Endodermal cell (in vitro differentiated cells): ENCODE data around the gene INO80C. TPM values are rescaled to one million over a fixed set of nuclear protein-coding genes. Genes with fewer than 3 reads are reported as not detected.

Experiments
- DNase-seq: peaks from one replicate; pipeline ENCODE4 v3.0.0-alpha.2; 2017
- H3K27ac ChIP-seq: 2 replicates; pipeline ENCODE4 v1.5.1; 2013; ENCODE audit warnings: mild to moderate bottlenecking, low read depth, low read length, moderate library complexity
- H3K27me3 ChIP-seq: 2 replicates; pipeline ENCODE4 v1.6.1; 2013; ENCODE audit warnings: mild to moderate bottlenecking, low read length, moderate library complexity; ENCODE audit not compliant: insufficient read depth, control insufficient read depth, poor library complexity, severe bottlenecking
- H3K36me3 ChIP-seq: 2 replicates; pipeline ENCODE4 v1.7.0; 2013; ENCODE audit warnings: mild to moderate bottlenecking, low read length, moderate library complexity; ENCODE audit not compliant: control insufficient read depth, insufficient read depth
- H3K4me1 ChIP-seq: one replicate; pipeline ENCODE4 v1.7.0; 2013; ENCODE audit warnings: low read length; ENCODE audit not compliant: control insufficient read depth, insufficient read depth
- H3K4me3 ChIP-seq: 2 replicates; pipeline ENCODE4 v1.5.1; 2013; ENCODE audit warnings: mild to moderate bottlenecking, low read length, moderate library complexity
- H3K9ac ChIP-seq: 2 replicates; pipeline ENCODE4 v1.6.1; 2013; ENCODE audit warnings: mild to moderate bottlenecking, low read length, moderate library complexity; ENCODE audit not compliant: poor library complexity, severe bottlenecking; ENCODE audit errors: extremely low read depth
- H3K9me3 ChIP-seq: 2 replicates; pipeline ENCODE4 v1.6.1; 2013; ENCODE audit warnings: mild to moderate bottlenecking, low read length, moderate library complexity; ENCODE audit not compliant: control insufficient read depth
- H3K27ac Mint-ChIP-seq: 2 replicates; pipeline ENCODE4 v1.8.0; 2020; ENCODE audit warnings: mixed read lengths
- H3K27me3 Mint-ChIP-seq: 2 replicates; pipeline ENCODE4 v1.8.0; 2021; ENCODE audit warnings: mild to moderate bottlenecking, mixed read lengths; ENCODE audit not compliant: insufficient read depth
- H3K36me3 Mint-ChIP-seq: 2 replicates; pipeline ENCODE4 v1.8.0; 2020; ENCODE audit warnings: low read depth, mixed read lengths
- H3K4me1 Mint-ChIP-seq: 2 replicates; pipeline ENCODE4 v1.8.0; 2020; ENCODE audit warnings: mixed read lengths
- H3K4me3 Mint-ChIP-seq: 2 replicates; pipeline ENCODE4 v1.8.0; 2020; ENCODE audit warnings: mild to moderate bottlenecking, moderate library complexity, mixed read lengths
- H3K9me3 Mint-ChIP-seq: 2 replicates; pipeline ENCODE4 v1.8.0; 2020; ENCODE audit warnings: mild to moderate bottlenecking, mixed read lengths
- WGBS, 2 experiments: methylation state at CpG; one replicate each; pipeline versions ENCODE4 v1.1.5 to v1.1.7; 2013; ENCODE audit warnings: missing lambda C conversion rate in 2 of 2, mixed read lengths in 1 of 2; ENCODE audit not compliant: insufficient coverage in 1 of 2, insufficient read length in 1 of 2; 5-methylcytosine and 5-hydroxymethylcytosine counted together
- total RNA-seq, 2 donors: library from RNA; stranded (reverse); fragmentation: NEBNext Ultra II Directional in 1 of 2; extraction: Animal tissue kit (Norgen Biotek cat#: 25700) in 1 of 2; gene quantifications; 2 replicates in 1 of 2; 3 replicates in 1 of 2; pipeline ENCODE4 v1.2.1, GENCODE V29; 2021
- TF ChIP-seq, protein P1 (sequence below): fragments of 200-600 bp; sonication (generic); conservative IDR thresholded peaks from 2 replicates; pipeline ENCODE4 v1.5.0; 2021; ENCODE audit warnings: antibody characterized with exemption, mild to moderate bottlenecking

INO80C gene
- total RNA-seq, 2 donors from 2014 or later, result 31.1 to 31.9 TPM

DNA sequence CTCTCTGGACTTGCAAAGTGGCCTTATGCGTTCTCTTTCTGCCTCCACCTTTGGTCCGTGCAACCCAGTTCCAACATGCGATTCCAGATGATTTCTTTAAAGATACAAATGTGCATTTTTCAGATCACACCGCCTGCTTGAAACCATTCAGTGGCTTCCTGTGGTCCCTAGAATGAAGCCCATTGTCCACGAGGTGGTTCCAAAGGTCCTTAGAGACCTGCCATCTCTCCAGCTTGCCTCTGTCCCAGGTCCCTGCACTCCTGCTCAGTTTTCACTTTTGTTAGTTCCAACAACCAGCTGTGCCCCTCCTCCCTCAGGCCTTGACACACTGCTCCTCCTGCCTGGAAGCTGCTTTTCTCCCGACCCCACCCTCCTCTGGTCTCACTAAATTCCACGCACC, 3.6 kb upstream of the INO80C start:
- Mint-ChIP-seq H3K9me3 (no peaks in the 10 kb centered on the region), H3K36me3 (no peaks in the 10 kb centered on the region), H3K4me3 (no peak overlapping the region), H3K4me1 (peaks cover 10% of the 10 kb centered on the region), H3K27me3 (no peaks in the 10 kb centered on the region), H3K27ac (no peak overlapping the region)
- Histone ChIP-seq H3K4me1 (peaks cover 5% of the 10 kb centered on the region), H3K4me3 (no peak overlapping the region), H3K9ac (no peak overlapping the region), H3K36me3 (no peaks in the 10 kb centered on the region), H3K27ac (no peak overlapping the region), H3K27me3 (no peaks in the 10 kb centered on the region), H3K9me3 (no peaks in the 10 kb centered on the region)
- 88 to 91% methylated on average over 7 of the region's 7 CpGs for WGBS, 2 experiments
- DNase-seq, result peak; percentile 38
- TF ChIP-seq, protein P1, sequence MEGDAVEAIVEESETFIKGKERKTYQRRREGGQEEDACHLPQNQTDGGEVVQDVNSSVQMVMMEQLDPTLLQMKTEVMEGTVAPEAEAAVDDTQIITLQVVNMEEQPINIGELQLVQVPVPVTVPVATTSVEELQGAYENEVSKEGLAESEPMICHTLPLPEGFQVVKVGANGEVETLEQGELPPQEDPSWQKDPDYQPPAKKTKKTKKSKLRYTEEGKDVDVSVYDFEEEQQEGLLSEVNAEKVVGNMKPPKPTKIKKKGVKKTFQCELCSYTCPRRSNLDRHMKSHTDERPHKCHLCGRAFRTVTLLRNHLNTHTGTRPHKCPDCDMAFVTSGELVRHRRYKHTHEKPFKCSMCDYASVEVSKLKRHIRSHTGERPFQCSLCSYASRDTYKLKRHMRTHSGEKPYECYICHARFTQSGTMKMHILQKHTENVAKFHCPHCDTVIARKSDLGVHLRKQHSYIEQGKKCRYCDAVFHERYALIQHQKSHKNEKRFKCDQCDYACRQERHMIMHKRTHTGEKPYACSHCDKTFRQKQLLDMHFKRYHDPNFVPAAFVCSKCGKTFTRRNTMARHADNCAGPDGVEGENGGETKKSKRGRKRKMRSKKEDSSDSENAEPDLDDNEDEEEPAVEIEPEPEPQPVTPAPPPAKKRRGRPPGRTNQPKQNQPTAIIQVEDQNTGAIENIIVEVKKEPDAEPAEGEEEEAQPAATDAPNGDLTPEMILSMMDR, result no peak

DNA sequence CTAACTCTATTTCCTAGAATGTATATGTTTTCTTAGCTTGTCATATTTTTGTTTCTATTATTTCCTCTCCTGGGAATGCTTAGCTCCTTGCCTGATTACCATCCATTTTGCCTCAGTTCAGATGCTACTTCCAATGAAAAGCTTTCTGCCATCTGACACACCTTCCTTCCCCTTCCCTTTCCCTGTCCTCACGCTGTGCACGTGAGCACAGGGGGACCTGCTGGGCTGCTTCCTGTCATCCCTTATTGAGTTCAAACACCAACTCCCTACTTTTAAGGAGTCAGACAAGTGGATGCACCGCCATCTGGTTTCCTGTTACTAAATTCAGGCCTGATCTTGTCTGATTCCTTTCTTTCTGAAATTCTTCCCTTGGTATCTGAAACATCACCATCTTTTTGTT, 2.4 kb upstream of the INO80C start:
- Histone ChIP-seq H3K4me3 (no peak overlapping the region), H3K27ac (no peak overlapping the region), H3K9ac (no peak overlapping the region), H3K36me3 (no peaks in the 10 kb centered on the region), H3K4me1 (peaks cover 6% of the 10 kb centered on the region), H3K9me3 (no peaks in the 10 kb centered on the region), H3K27me3 (no peaks in the 10 kb centered on the region)
- H3K9me3 Mint-ChIP-seq, result no peaks in the 10 kb centered on the region
- TF ChIP-seq, protein P1, result no peak
- no peaks in the 10 kb centered on the region for H3K27me3 Mint-ChIP-seq
- H3K4me3 Mint-ChIP-seq, result no peak overlapping the region
- no peak overlapping the region for H3K27ac Mint-ChIP-seq
- H3K36me3 Mint-ChIP-seq, result no peaks in the 10 kb centered on the region
- WGBS, 2 experiments, result 71 to 87% methylated on average over 3 of the region's 3 CpGs
- H3K4me1 Mint-ChIP-seq, result peaks cover 10% of the 10 kb centered on the region
- DNase-seq, result peak; percentile 38

DNA sequence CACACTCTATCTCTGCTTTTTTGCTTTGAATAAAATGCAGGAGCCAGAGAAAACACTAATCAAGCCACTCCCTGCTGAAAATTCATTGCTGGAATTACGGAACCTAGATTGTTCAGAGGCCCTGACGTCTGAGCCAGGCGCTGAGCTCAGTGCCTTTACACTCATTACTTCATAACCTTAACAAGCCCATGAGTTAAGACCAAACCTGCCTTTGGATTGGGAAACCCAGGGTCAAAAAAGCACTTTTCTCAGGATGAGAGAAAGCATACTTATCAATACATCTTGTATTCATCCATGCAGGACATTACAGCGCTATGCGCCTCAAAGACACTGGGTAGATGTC, 762 bp downstream of the INO80C start:
- peak overlapping the region; percentile 85 for H3K4me3 Mint-ChIP-seq
- Histone ChIP-seq H3K27ac (peak overlapping the region; percentile 77), H3K36me3 (no peaks in the 10 kb centered on the region), H3K4me1 (peaks cover 6% of the 10 kb centered on the region), H3K9ac (peak overlapping the region; percentile 84), H3K9me3 (no peaks in the 10 kb centered on the region), H3K4me3 (peak overlapping the region; percentile 94), H3K27me3 (no peaks in the 10 kb centered on the region)
- no peaks in the 10 kb centered on the region for H3K36me3 Mint-ChIP-seq
- no peaks in the 10 kb centered on the region for H3K27me3 Mint-ChIP-seq
- peak overlapping the region; percentile 99 for H3K27ac Mint-ChIP-seq
- H3K4me1 Mint-ChIP-seq, result peaks cover 17% of the 10 kb centered on the region
- TF ChIP-seq, protein P1, result no peak
- no peak for DNase-seq
- WGBS, 2 experiments, result 11 to 13% methylated on average over 5 of the region's 5 CpGs
- H3K9me3 Mint-ChIP-seq, result no peaks in the 10 kb centered on the region
